ENCODE data around the gene GSK3B.
A peak's percentile ranks its signal among the peaks of the same experiment; 100 is the strongest.
"Not testable (repeated sequence)": the region's sequence is repeated elsewhere in the genome, so short reads cannot be mapped to it uniquely, and the experiment has no call there.

Gene GSK3B

DNA sequence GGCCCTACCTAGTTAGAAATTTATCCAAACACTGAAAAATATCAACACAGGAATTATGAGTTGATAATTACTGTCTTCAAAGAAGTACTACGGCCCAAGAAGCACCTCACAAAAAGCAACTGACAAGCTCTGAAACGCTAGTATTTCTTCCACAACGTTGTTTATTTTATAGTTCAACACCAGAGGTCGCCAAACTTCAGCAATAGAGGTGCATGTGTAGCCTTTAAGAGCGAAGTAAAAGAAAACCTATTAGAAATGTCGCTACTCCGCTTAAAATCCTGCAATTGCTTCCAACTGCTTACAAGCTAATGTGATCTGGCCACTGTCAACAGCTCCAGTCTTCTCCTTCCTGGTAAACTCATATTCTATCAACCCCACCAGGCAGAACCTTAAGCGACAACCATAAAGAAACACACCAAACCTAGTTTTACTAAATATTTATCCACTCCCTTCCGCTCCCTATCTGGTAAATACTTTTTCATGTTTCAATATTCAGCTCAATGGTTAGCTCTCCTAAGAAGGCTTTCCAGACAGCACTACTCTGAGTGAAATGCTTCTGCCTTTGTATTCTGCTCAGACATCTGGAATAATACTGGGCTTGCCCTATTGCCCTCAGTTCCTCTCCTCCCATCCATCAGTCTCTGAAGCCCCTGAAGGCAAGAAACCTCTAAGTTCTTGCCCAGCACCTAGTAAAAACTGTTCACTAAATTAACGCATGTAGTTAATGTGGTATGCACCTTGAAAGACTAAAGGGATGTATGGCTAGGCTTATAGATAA, 202.1 kb downstream of the GSK3B start:
- Histone ChIP-seq H3K4me3 (ENCODE audit: low read depth in 1 of 2, low read length in 2 of 2) (no peak overlapping the region), H3K27me3 (ENCODE audit: insufficient read depth, low read length, poor library complexity) (no peaks in the 10 kb centered on the region), H3K4me1 (ENCODE audit: insufficient read depth, low read length) (no peaks in the 10 kb centered on the region), H3K4me2 (ENCODE audit: insufficient read depth, low read length) (no peak overlapping the region), H3K9me3 (ENCODE audit: insufficient read depth, low read length, severe bottlenecking) (peaks cover 17% of the 10 kb centered on the region), H4K20me1 (ENCODE audit: insufficient read depth, low read length) (no peaks in the 10 kb centered on the region), H3K9ac (ENCODE audit: low read depth, low read length) (no peak overlapping the region), H3K27ac (ENCODE audit: low read length) (no peak overlapping the region), H3K36me3 (ENCODE audit: insufficient read depth, low read length) (peaks cover 46% of the 10 kb centered on the region), H3K79me2 (ENCODE audit: insufficient read depth, low read length) (no peaks in the 10 kb centered on the region), H2AFZ (ENCODE audit: low read depth, low read length) (no peak overlapping the region)
- TF ChIP-seq, protein P1, sequence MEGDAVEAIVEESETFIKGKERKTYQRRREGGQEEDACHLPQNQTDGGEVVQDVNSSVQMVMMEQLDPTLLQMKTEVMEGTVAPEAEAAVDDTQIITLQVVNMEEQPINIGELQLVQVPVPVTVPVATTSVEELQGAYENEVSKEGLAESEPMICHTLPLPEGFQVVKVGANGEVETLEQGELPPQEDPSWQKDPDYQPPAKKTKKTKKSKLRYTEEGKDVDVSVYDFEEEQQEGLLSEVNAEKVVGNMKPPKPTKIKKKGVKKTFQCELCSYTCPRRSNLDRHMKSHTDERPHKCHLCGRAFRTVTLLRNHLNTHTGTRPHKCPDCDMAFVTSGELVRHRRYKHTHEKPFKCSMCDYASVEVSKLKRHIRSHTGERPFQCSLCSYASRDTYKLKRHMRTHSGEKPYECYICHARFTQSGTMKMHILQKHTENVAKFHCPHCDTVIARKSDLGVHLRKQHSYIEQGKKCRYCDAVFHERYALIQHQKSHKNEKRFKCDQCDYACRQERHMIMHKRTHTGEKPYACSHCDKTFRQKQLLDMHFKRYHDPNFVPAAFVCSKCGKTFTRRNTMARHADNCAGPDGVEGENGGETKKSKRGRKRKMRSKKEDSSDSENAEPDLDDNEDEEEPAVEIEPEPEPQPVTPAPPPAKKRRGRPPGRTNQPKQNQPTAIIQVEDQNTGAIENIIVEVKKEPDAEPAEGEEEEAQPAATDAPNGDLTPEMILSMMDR (IDR thresholded peaks at IDR 0.05; ENCODE audit: borderline replicate concordance, extremely low read depth, low read length, poor library complexity, severe bottlenecking): peak; percentile 67
- no peak for TF ChIP-seq EZH2 (IDR thresholded peaks at IDR 0.05; ENCODE audit: borderline replicate concordance, low read depth, low read length, severe bottlenecking)
- ATAC-seq (ENCODE audit: insufficient read depth, low read depth) (peak; percentile 74), DNase-seq (peak; percentile 41)

DNA sequence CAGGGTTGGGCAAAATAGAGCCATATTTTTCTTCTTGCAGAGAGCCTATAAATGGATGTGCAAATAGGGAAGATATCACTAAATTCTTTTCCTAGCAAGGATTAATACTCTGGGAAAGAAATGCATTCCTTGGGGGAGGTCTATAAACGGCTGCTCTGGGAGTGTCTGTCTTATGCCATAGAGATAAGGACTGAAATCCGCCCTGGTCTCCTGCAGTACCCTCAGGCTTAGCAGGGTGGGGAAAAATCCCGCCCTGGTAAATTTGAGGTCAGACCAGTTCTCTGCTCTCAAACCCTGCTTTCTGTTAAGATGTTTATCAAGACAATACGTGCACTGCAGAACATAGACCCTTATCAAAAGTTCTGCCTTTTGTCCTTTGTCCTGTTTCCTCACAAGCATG, 205.6 kb downstream of the GSK3B start:
- H3K4me2 ChIP-seq (ENCODE audit: insufficient read depth, low read length); H4K20me1 ChIP-seq (ENCODE audit: insufficient read depth, low read length); H3K4me3 ChIP-seq (ENCODE audit: low read depth in 1 of 2, low read length in 2 of 2); H3K27me3 ChIP-seq (ENCODE audit: insufficient read depth, low read length, poor library complexity); H2AFZ ChIP-seq (ENCODE audit: low read depth, low read length); H3K9ac ChIP-seq (ENCODE audit: low read depth, low read length); ATAC-seq (ENCODE audit: insufficient read depth, low read depth); H3K4me1 ChIP-seq (ENCODE audit: insufficient read depth, low read length); H3K27ac ChIP-seq (ENCODE audit: low read length): not testable (repeated sequence)
- Histone ChIP-seq H3K79me2 (ENCODE audit: insufficient read depth, low read length) (peaks cover 12% of the 10 kb centered on the region), H3K36me3 (ENCODE audit: insufficient read depth, low read length) (peaks cover 36% of the 10 kb centered on the region), H3K9me3 (ENCODE audit: insufficient read depth, low read length, severe bottlenecking) (peaks cover 17% of the 10 kb centered on the region)
- peak; percentile 9 for DNase-seq

DNA sequence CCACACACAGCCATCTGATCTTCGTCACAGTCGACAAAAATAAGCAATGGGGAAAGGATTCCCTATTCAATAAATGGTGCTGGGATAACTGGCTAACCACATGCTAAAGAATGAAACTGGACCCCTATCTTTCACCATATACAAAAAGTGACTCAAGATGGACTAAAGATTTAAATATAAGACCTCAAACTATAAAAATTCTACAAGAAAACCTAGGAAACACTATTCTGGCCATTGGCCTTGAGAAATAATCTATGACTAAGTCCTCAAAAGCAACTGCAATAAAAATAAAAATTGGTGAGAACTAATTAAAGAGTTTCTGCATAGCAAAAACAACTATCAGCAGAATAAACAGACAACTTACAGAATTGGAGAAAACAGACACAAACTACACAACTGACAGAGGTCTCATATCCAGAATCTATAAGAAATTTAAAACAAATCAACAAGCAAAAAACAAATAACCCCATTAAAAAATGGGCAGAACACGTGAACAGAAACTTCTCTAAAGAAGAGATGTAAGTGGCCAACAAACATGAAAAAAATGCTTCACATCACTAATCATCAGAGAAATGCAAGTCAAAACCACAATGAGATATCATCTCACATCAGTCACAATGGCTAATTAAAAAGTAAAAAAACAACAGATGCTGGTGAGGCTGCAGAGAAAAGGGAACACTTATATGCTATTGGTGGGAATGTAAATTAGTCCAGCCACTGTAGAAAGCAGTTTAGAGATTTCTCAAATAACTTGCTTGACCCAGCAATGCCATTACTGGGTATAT, 208.3 kb downstream of the GSK3B start:
- TF ChIP-seq, protein P1 (IDR thresholded peaks at IDR 0.05; ENCODE audit: borderline replicate concordance, extremely low read depth, low read length, poor library complexity, severe bottlenecking): no peak
- TF ChIP-seq EZH2 (IDR thresholded peaks at IDR 0.05; ENCODE audit: borderline replicate concordance, low read depth, low read length, severe bottlenecking): no peak
- Histone ChIP-seq H3K36me3 (ENCODE audit: insufficient read depth, low read length) (peaks cover 59% of the 10 kb centered on the region), H3K4me2 (ENCODE audit: insufficient read depth, low read length) (no peak overlapping the region), H3K27me3 (ENCODE audit: insufficient read depth, low read length, poor library complexity) (no peaks in the 10 kb centered on the region), H3K4me1 (ENCODE audit: insufficient read depth, low read length) (no peaks in the 10 kb centered on the region), H3K9me3 (ENCODE audit: insufficient read depth, low read length, severe bottlenecking) (peaks cover 17% of the 10 kb centered on the region), H4K20me1 (ENCODE audit: insufficient read depth, low read length) (no peaks in the 10 kb centered on the region), H3K9ac (ENCODE audit: low read depth, low read length) (no peak overlapping the region), H3K27ac (ENCODE audit: low read length) (no peak overlapping the region), H2AFZ (ENCODE audit: low read depth, low read length) (no peak overlapping the region), H3K79me2 (ENCODE audit: insufficient read depth, low read length) (peaks cover 12% of the 10 kb centered on the region), H3K4me3 (ENCODE audit: low read depth in 1 of 2, low read length in 2 of 2) (no peak overlapping the region)
- DNase-seq (no peak), ATAC-seq (ENCODE audit: insufficient read depth, low read depth) (no peak)

DNA sequence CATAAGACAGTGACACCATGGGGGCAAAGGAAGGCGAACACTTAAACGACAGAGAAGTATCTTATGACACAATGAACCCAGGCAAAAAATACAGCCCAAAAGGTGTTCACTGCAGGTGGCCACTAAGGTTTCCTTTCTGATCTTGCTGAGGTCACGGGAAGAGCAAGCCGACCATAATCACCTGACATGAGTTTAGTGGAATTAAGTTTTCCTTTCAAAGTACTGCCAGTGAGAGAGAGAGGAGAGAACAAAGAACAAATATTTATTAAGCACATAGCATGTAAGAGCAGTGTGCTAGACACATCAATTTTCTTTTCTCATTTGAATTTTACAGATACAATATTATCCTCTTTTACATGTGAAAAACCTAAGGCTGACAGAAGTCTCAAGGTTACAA, 210.1 kb downstream of the GSK3B start:
- peaks cover 57% of the 10 kb centered on the region for H3K36me3 ChIP-seq (ENCODE audit: insufficient read depth, low read length)
- H3K4me3 ChIP-seq (ENCODE audit: low read depth in 1 of 2, low read length in 2 of 2): no peak overlapping the region
- H3K9ac ChIP-seq (ENCODE audit: low read depth, low read length): no peak overlapping the region
- H3K79me2 ChIP-seq (ENCODE audit: insufficient read depth, low read length): peaks cover 12% of the 10 kb centered on the region
- TF ChIP-seq, protein P1 (IDR thresholded peaks at IDR 0.05; ENCODE audit: borderline replicate concordance, extremely low read depth, low read length, poor library complexity, severe bottlenecking): no peak
- no peak for TF ChIP-seq EZH2 (IDR thresholded peaks at IDR 0.05; ENCODE audit: borderline replicate concordance, low read depth, low read length, severe bottlenecking)
- no peak overlapping the region for H2AFZ ChIP-seq (ENCODE audit: low read depth, low read length)
- H3K9me3 ChIP-seq (ENCODE audit: insufficient read depth, low read length, severe bottlenecking): peaks cover 4% of the 10 kb centered on the region
- no peak for DNase-seq
- H3K27ac ChIP-seq (ENCODE audit: low read length): no peak overlapping the region
- H3K4me2 ChIP-seq (ENCODE audit: insufficient read depth, low read length): no peak overlapping the region
- ATAC-seq (ENCODE audit: insufficient read depth, low read depth): no peak
- no peaks in the 10 kb centered on the region for H3K27me3 ChIP-seq (ENCODE audit: insufficient read depth, low read length, poor library complexity)
- no peaks in the 10 kb centered on the region for H4K20me1 ChIP-seq (ENCODE audit: insufficient read depth, low read length)
- H3K4me1 ChIP-seq (ENCODE audit: insufficient read depth, low read length): no peaks in the 10 kb centered on the region

Data from DND-41 (cell line).